Measurements from ENCODE around the gene PHACTR2. TPM values are rescaled to one million over a fixed set of nuclear protein-coding genes. Genes with fewer than 3 reads are reported as not detected.
A peak's percentile ranks its signal among the peaks of the same experiment; 100 is the strongest.

PHACTR2 gene
- polyA plus RNA-seq, 1 donor: 28.1 TPM

DNA sequence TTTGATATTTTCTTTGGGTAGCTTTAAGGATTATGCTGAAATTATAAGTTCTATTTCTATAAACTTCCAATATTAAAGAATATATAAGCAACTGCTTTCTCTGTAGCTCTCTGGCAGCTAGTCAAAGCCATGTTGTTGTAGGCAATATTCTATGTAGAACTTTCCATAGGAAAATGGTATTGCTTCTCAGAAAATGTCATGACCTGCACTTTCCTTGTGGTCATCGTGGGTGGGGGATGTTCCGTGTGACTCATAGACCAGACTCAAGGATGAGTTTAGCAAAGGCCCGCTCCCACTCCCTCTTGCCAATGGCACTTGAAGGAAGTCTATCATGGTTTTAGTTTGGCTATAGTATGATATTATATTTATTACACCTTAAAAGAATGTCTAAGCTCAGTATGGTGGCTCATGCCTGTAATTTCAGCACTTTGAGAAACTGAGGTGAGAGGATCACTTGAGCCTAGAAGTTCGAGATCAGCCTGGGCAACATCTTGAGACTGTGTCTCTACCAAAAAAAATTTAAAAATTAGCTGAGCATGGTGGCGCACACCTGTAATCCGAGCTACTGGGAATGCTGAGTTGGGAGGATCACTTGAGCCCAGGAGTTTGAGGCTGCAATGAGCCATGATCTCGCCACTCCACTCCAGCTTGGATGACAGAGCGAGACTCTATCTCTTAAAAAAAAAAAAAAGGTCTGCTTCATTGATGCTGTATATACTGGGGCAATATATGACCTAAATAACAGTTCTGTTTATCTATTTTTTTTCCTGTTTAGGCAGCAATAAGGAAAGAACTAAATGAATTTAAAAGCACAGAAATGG is 128.7 kb downstream of the PHACTR2 start:
- Histone ChIP-seq H3K9me3 (ENCODE audit: control insufficient read depth, low read depth, low read length) (no peaks in the 10 kb centered on the region), H3K27me3 (ENCODE audit: control insufficient read depth, insufficient read depth, low read length) (no peaks in the 10 kb centered on the region), H3K27ac (ENCODE audit: low read length) (no peak overlapping the region), H3K4me3 (ENCODE audit: low read length) (no peak overlapping the region), H3K4me1 (ENCODE audit: control insufficient read depth, insufficient read depth, low read length) (no peaks in the 10 kb centered on the region), H3K36me3 (ENCODE audit: control insufficient read depth, insufficient read depth, low read length) (peaks cover 27% of the 10 kb centered on the region)
- WGBS (ENCODE audit: insufficient coverage, low lambda C conversion rate): no CpG with 5 or more reads among the region's 8 CpGs
- no peak for DNase-seq

DNA sequence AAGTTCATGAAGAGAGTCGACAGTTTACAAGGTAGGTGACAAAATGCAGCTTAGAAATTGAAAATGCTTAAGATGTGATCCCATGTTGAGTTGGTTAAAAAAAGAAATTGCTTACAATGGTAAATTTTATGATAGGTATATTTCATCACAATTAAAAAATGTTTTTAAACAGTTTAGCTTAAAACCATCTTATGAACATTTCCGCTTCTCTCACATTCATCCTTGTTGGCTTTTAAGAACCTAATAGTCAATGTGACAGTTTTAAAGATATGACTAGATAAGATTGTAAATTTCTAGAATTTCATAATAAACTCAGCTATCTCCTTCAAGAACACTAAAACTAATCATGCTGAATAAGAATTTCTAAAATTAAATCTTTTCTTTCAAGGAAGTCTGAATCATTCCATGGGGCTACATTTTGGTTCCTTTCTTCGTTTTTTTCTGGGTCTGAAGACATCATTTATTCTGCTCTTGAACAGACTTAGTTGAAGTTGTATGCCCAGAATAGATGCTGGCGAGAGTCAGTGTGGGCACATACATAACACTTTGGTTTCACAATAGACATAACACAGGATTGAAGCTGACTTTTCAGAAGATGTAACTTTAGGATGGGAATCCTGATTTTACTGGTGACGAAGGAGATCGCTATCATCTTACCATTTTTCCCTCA is 129.5 kb downstream of the PHACTR2 start:
- DNase-seq: no peak
- H3K36me3 ChIP-seq (ENCODE audit: control insufficient read depth, insufficient read depth, low read length): peaks cover 29% of the 10 kb centered on the region
- 100% methylated on average over 3 of the region's 6 CpGs for WGBS (ENCODE audit: insufficient coverage, low lambda C conversion rate)
- no peak overlapping the region for H3K4me3 ChIP-seq (ENCODE audit: low read length)
- H3K27ac ChIP-seq (ENCODE audit: low read length): no peak overlapping the region
- H3K9me3 ChIP-seq (ENCODE audit: control insufficient read depth, low read depth, low read length): no peaks in the 10 kb centered on the region
- no peaks in the 10 kb centered on the region for H3K4me1 ChIP-seq (ENCODE audit: control insufficient read depth, insufficient read depth, low read length)
- H3K27me3 ChIP-seq (ENCODE audit: control insufficient read depth, insufficient read depth, low read length): no peaks in the 10 kb centered on the region

- DNase-seq: no peak
- Histone ChIP-seq H3K27ac (ENCODE audit: low read length) (no peak overlapping the region), H3K36me3 (ENCODE audit: control insufficient read depth, insufficient read depth, low read length) (peaks cover 29% of the 10 kb centered on the region), H3K4me1 (ENCODE audit: control insufficient read depth, insufficient read depth, low read length) (no peaks in the 10 kb centered on the region), H3K4me3 (ENCODE audit: low read length) (no peak overlapping the region), H3K27me3 (ENCODE audit: control insufficient read depth, insufficient read depth, low read length) (no peaks in the 10 kb centered on the region), H3K9me3 (ENCODE audit: control insufficient read depth, low read depth, low read length) (no peaks in the 10 kb centered on the region)
- WGBS (ENCODE audit: insufficient coverage, low lambda C conversion rate): 100% methylated on average over 2 of the region's 2 CpGs
Measured at GRCh38 chr6:143810745-143811144, 133.0 kb downstream of the PHACTR2 start.

- Histone ChIP-seq H3K4me3 (ENCODE audit: low read length) (no peak overlapping the region), H3K36me3 (ENCODE audit: control insufficient read depth, insufficient read depth, low read length) (peaks cover 26% of the 10 kb centered on the region), H3K9me3 (ENCODE audit: control insufficient read depth, low read depth, low read length) (no peaks in the 10 kb centered on the region), H3K27me3 (ENCODE audit: control insufficient read depth, insufficient read depth, low read length) (no peaks in the 10 kb centered on the region), H3K4me1 (ENCODE audit: control insufficient read depth, insufficient read depth, low read length) (no peaks in the 10 kb centered on the region), H3K27ac (ENCODE audit: low read length) (peak overlapping the region; percentile 9)
- DNase-seq: no peak
- WGBS (ENCODE audit: insufficient coverage, low lambda C conversion rate): 86% methylated on average over 1 of the region's 2 CpGs
Measured at GRCh38 chr6:143811501-143812157, 133.9 kb downstream of the PHACTR2 start.

DNA sequence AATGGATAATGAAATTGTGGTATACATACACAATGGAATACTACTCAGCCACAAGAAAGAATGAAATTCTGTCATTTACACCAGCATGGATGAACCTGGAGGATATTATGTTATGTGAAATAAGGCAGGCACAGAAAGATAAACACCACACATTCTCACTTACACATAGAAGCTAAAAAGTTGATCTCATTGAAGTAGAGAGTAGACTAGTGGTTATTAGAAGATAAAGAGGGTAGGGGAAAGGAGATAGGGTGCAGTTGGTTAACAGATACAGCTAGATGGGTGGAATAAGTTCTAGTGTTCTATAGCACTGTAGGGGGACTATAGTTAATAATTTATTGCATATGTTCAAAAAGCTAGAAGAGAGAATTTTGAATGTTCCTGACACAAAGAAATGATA is 139.9 kb downstream of the PHACTR2 start:
- Histone ChIP-seq H3K27ac (ENCODE audit: low read length) (no peak overlapping the region), H3K9me3 (ENCODE audit: control insufficient read depth, low read depth, low read length) (no peaks in the 10 kb centered on the region), H3K36me3 (ENCODE audit: control insufficient read depth, insufficient read depth, low read length) (peaks cover 21% of the 10 kb centered on the region), H3K27me3 (ENCODE audit: control insufficient read depth, insufficient read depth, low read length) (no peaks in the 10 kb centered on the region), H3K4me3 (ENCODE audit: low read length) (no peak overlapping the region), H3K4me1 (ENCODE audit: control insufficient read depth, insufficient read depth, low read length) (no peaks in the 10 kb centered on the region)
- no peak for DNase-seq

GRCh38 chr6:143821359-143821758 is 143.6 kb downstream of the PHACTR2 start:
- H3K27ac ChIP-seq (ENCODE audit: low read length): no peak overlapping the region
- WGBS (ENCODE audit: insufficient coverage, low lambda C conversion rate): 100% methylated on average over 4 of the region's 6 CpGs
- H3K36me3 ChIP-seq (ENCODE audit: control insufficient read depth, insufficient read depth, low read length): peaks cover 22% of the 10 kb centered on the region
- H3K9me3 ChIP-seq (ENCODE audit: control insufficient read depth, low read depth, low read length): no peaks in the 10 kb centered on the region
- H3K27me3 ChIP-seq (ENCODE audit: control insufficient read depth, insufficient read depth, low read length): no peaks in the 10 kb centered on the region
- no peaks in the 10 kb centered on the region for H3K4me1 ChIP-seq (ENCODE audit: control insufficient read depth, insufficient read depth, low read length)
- H3K4me3 ChIP-seq (ENCODE audit: low read length): no peak overlapping the region
- DNase-seq: no peak

DNA sequence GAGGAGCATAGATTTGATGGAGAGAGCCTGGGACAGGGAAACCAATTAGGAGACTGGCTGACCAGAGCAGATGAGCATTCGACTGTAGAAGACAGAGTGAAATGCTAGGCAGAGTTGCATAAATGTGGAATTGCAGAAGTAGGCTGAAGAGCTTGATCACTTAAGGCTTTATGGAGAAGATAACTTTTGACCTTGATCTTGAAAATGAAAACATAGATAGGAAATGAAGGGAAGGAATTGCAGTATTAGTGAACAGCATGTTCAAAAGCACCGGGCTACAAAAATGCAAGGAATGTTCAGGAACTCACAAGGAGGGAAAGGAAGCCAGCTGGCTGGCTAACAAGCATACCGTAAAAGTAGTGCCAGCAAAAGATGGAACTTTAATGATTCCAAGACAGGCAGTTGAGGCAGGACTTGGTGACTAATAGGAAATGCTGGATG is 144.8 kb downstream of the PHACTR2 start:
- Histone ChIP-seq H3K9me3 (ENCODE audit: control insufficient read depth, low read depth, low read length) (no peaks in the 10 kb centered on the region), H3K4me1 (ENCODE audit: control insufficient read depth, insufficient read depth, low read length) (no peaks in the 10 kb centered on the region), H3K36me3 (ENCODE audit: control insufficient read depth, insufficient read depth, low read length) (peaks cover 20% of the 10 kb centered on the region), H3K27ac (ENCODE audit: low read length) (no peak overlapping the region), H3K4me3 (ENCODE audit: low read length) (no peak overlapping the region), H3K27me3 (ENCODE audit: control insufficient read depth, insufficient read depth, low read length) (no peaks in the 10 kb centered on the region)
- DNase-seq: no peak
- 83% methylated on average over 2 of the region's 3 CpGs for WGBS (ENCODE audit: insufficient coverage, low lambda C conversion rate)

- H3K9me3 ChIP-seq (ENCODE audit: control insufficient read depth, low read depth, low read length): no peaks in the 10 kb centered on the region
- DNase-seq: no peak
- H3K36me3 ChIP-seq (ENCODE audit: control insufficient read depth, insufficient read depth, low read length): peaks cover 16% of the 10 kb centered on the region
- no peak overlapping the region for H3K4me3 ChIP-seq (ENCODE audit: low read length)
- WGBS (ENCODE audit: insufficient coverage, low lambda C conversion rate): no CpG with 5 or more reads among the region's 6 CpGs
- H3K4me1 ChIP-seq (ENCODE audit: control insufficient read depth, insufficient read depth, low read length): no peaks in the 10 kb centered on the region
- H3K27me3 ChIP-seq (ENCODE audit: control insufficient read depth, insufficient read depth, low read length): no peaks in the 10 kb centered on the region
- no peak overlapping the region for H3K27ac ChIP-seq (ENCODE audit: low read length)
Measured at GRCh38 chr6:143823548-143823947, 145.8 kb downstream of the PHACTR2 start.

- DNase-seq: no peak
- Histone ChIP-seq H3K9me3 (ENCODE audit: control insufficient read depth, low read depth, low read length) (no peaks in the 10 kb centered on the region), H3K4me1 (ENCODE audit: control insufficient read depth, insufficient read depth, low read length) (no peaks in the 10 kb centered on the region), H3K4me3 (ENCODE audit: low read length) (no peak overlapping the region), H3K36me3 (ENCODE audit: control insufficient read depth, insufficient read depth, low read length) (peaks cover 3% of the 10 kb centered on the region), H3K27me3 (ENCODE audit: control insufficient read depth, insufficient read depth, low read length) (no peaks in the 10 kb centered on the region), H3K27ac (ENCODE audit: low read length) (no peak overlapping the region)
Measured at GRCh38 chr6:143828572-143828971, 150.8 kb downstream of the PHACTR2 start.

DNA sequence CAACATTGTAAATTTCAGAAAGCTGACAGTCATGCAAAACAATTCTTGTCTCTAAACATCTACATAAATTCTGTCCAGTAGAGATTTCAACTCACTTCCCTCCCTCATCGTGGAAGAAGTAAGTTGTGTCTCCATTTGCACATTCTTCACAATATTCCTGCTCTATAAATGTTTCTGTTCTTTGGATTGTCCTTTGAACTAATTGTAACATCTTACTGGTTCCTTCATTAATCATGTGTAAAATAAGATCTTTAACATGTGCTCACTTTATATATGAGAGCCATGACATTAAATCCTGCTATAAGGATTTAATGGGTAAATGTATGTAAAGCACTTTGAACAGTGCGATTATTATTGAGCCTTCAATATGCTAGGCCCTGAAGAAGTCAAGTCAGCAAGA is 158.4 kb downstream of the PHACTR2 start:
- Histone ChIP-seq H3K36me3 (ENCODE audit: control insufficient read depth, insufficient read depth, low read length) (no peaks in the 10 kb centered on the region), H3K27ac (ENCODE audit: low read length) (no peak overlapping the region), H3K27me3 (ENCODE audit: control insufficient read depth, insufficient read depth, low read length) (no peaks in the 10 kb centered on the region), H3K4me1 (ENCODE audit: control insufficient read depth, insufficient read depth, low read length) (peaks cover 16% of the 10 kb centered on the region), H3K4me3 (ENCODE audit: low read length) (no peak overlapping the region), H3K9me3 (ENCODE audit: control insufficient read depth, low read depth, low read length) (no peaks in the 10 kb centered on the region)
- 40% methylated on average over 1 of the region's 2 CpGs for WGBS (ENCODE audit: insufficient coverage, low lambda C conversion rate)
- DNase-seq: no peak

Data from large intestine (tissue), 3 donors.